SK-N-SH (cell line): ENCODE measurements around the gene DOCK4. TPM values are rescaled to one million over a fixed set of nuclear protein-coding genes. Genes with fewer than 3 reads are reported as not detected.
A peak's percentile ranks its signal among the peaks of the same experiment; 100 is the strongest.

Experiments used
- CTCF ChIA-PET: fragments of 300-600, 350-600 bp; formaldehyde crosslinking; extraction: SDS; loops from one replicate; lab custom pipeline; 2021; lab: Yijun Ruan, JAX
- POLR2A ChIA-PET: fragments of 350-600 bp; sonication (Branson Sonifier 250); formaldehyde crosslinking; extraction: SDS; loops from one replicate; lab custom pipeline; 2020; ENCODE audit warnings: antibody characterized with exemption, inconsistent platforms; lab: Yijun Ruan, JAX
- DNase-seq: peaks from one replicate; pipeline ENCODE4 v3.0.0; 2012
- H2AFZ ChIP-seq: fragments of 200-600 bp; sonication (generic); 2 replicates; pipeline ENCODE4 v1.8.1; 2016; ENCODE audit warnings: antibody characterized with exemption, mild to moderate bottlenecking, low read depth
- H3F3A ChIP-seq: fragments of 200-600 bp; sonication (generic); replicated peaks from 2 replicates; pipeline ENCODE3; 2016; ENCODE audit warnings: antibody characterized with exemption, mild to moderate bottlenecking; ENCODE audit not compliant: insufficient read depth
- H3K27ac ChIP-seq, 2 experiments: fragments of 200-500 bp in 1 of 2; fragments of 200-600 bp in 1 of 2; sonication (Bioruptor generic) in 1 of 2; sonication (generic), shearing (Covaris generic) in 1 of 2; 2 replicates each; pipeline versions ENCODE4 v1.5.1 to v1.6.1; 2014 to 2016; ENCODE audit warnings: low read depth in 2 of 2, inconsistent platforms in 1 of 2, low read length in 1 of 2, mild to moderate bottlenecking in 1 of 2, mixed read lengths in 1 of 2
- H3K27me3 ChIP-seq: fragments of 200-600 bp; sonication (generic), shearing (Covaris generic); 2 replicates; pipeline ENCODE4 v1.6.1; 2016; ENCODE audit warnings: mixed run types; ENCODE audit not compliant: insufficient read depth
- H3K36me3 ChIP-seq, 2 experiments: fragments of 200-500 bp in 1 of 2; fragments of 200-600 bp in 1 of 2; sonication (Bioruptor generic) in 1 of 2; sonication (generic) in 1 of 2; replicated peaks in 1 of 2; 2 replicates each; pipeline versions ENCODE3 to v1.5.1; 2014 to 2016; ENCODE audit warnings: low read length in 1 of 2, mild to moderate bottlenecking in 1 of 2; ENCODE audit not compliant: insufficient read depth in 2 of 2, control insufficient read depth in 1 of 2
- H3K4me1 ChIP-seq, 2 experiments: fragments of 200-500 bp in 1 of 2; fragments of 200-600 bp in 1 of 2; sonication (Bioruptor generic) in 1 of 2; sonication (generic), shearing (Covaris generic) in 1 of 2; 2 replicates each; pipeline versions ENCODE4 v1.5.1 to v1.6.1; 2014 to 2016; ENCODE audit warnings: low read depth in 1 of 2, low read length in 1 of 2, mixed run types in 1 of 2; ENCODE audit not compliant: insufficient read depth in 2 of 2, control insufficient read depth in 1 of 2
- H3K4me2 ChIP-seq: fragments of 200-600 bp; sonication (generic), shearing (Covaris generic); 2 replicates; pipeline ENCODE4 v1.6.1; 2017; ENCODE audit warnings: mixed run types
- H3K4me3 ChIP-seq, 2 experiments: fragments of 200-500 bp in 1 of 2; fragments of 200-600 bp in 1 of 2; sonication (Bioruptor generic) in 1 of 2; sonication (generic), shearing (Covaris generic) in 1 of 2; 2 replicates each; pipeline versions ENCODE4 v1.5.1 to v1.8.1; 2014 to 2016; ENCODE audit warnings: low read depth in 2 of 2, inconsistent platforms in 1 of 2, low read length in 1 of 2, mild to moderate bottlenecking in 1 of 2, mixed read lengths in 1 of 2, moderate library complexity in 1 of 2
- H3K79me2 ChIP-seq: fragments of 200-600 bp; sonication (generic); 2 replicates; pipeline ENCODE4 v1.8.1; 2017; ENCODE audit warnings: mild to moderate bottlenecking; ENCODE audit not compliant: insufficient read depth
- H3K9ac ChIP-seq: fragments of 200-600 bp; sonication (generic); 2 replicates; pipeline ENCODE4 v1.6.1; 2017; ENCODE audit warnings: mixed run types
- H3K9me2 ChIP-seq: fragments of 200-600 bp; sonication (generic); 2 replicates; pipeline ENCODE4 v1.6.1; 2017; ENCODE audit warnings: mixed run types
- H3K9me3 ChIP-seq: fragments of 200-600 bp; sonication (generic); 2 replicates; pipeline ENCODE4 v1.6.1; 2017; ENCODE audit warnings: mixed run types, mild to moderate bottlenecking, moderate library complexity
- H4K20me1 ChIP-seq: fragments of 200-600 bp; sonication (generic); 2 replicates; pipeline ENCODE4 v1.6.1; 2017; ENCODE audit warnings: mild to moderate bottlenecking, mixed run types; ENCODE audit not compliant: insufficient read depth
- FOXM1 ChIP-seq: IDR thresholded peaks from 2 replicates; pipeline ENCODE4 v1.4.0; 2012; ENCODE audit warnings: low read depth, mild to moderate bottlenecking
- GABPA ChIP-seq: IDR thresholded peaks from 2 replicates; pipeline ENCODE4 v1.4.0; 2012; ENCODE audit warnings: low read depth, mild to moderate bottlenecking
- GATA2 ChIP-seq: sonication (generic); formaldehyde crosslinking; IDR thresholded peaks from 2 replicates; pipeline ENCODE4 v1.5.0; 2020; ENCODE audit warnings: mild to moderate bottlenecking, missing genetic modification reagents
- JUND ChIP-seq: IDR thresholded peaks from 2 replicates; pipeline ENCODE4 v1.4.0; 2012
- MEF2A ChIP-seq: IDR thresholded peaks from 2 replicates; pipeline ENCODE4 v1.4.0; 2012; ENCODE audit warnings: low read depth, borderline replicate concordance
- MXI1 ChIP-seq: IDR thresholded peaks from 2 replicates; pipeline ENCODE4 v1.6.1; 2012; ENCODE audit warnings: mild to moderate bottlenecking, low read depth, low read length, improper control_type of control experiment
- TCF12 ChIP-seq: IDR thresholded peaks from 2 replicates; pipeline ENCODE4 v1.4.0; 2012
- WGBS: methylation state at CpG from one replicate; pipeline ENCODE4 v1.1.6; 2017; ENCODE audit warnings: low lambda C conversion rate; 5-methylcytosine and 5-hydroxymethylcytosine counted together
- polyA plus RNA-seq, 3 experiments: library from polyadenylated mRNA; depleted of rRNA; stranded (reverse); fragments of >200 nt; gene quantifications; 2 replicates each; pipeline ENCODE4 v1.2.3, GENCODE V29; 2012
- TF ChIP-seq, protein P1 (sequence below): IDR thresholded peaks from 2 replicates; pipeline ENCODE4 v1.4.0; 2012; ENCODE audit warnings: low read depth
- TF ChIP-seq, protein P2 (sequence below): IDR thresholded peaks from 2 replicates; pipeline ENCODE4 v1.4.0; 2012; ENCODE audit warnings: low read depth, borderline replicate concordance
- TF ChIP-seq, protein P3 (sequence below): fragments of 150-350 bp; IDR thresholded peaks from 2 replicates; pipeline ENCODE4 v1.6.1; 2016; ENCODE audit warnings: mild to moderate bottlenecking, low read depth, low read length
- TF ChIP-seq, protein P4 (sequence below): IDR thresholded peaks from 2 replicates; pipeline ENCODE4 v1.6.1; 2012; ENCODE audit warnings: mild to moderate bottlenecking, low read depth, low read length, moderate library complexity
- TF ChIP-seq, protein P5 (sequence below): IDR thresholded peaks from 2 replicates; pipeline ENCODE4 v1.4.0; 2012; ENCODE audit warnings: low read depth, borderline replicate concordance
- TF ChIP-seq, protein P6 (sequence below): IDR thresholded peaks from 2 replicates; pipeline ENCODE4; 2012

DOCK4 gene
- polyA plus RNA-seq, 1 of the 3 experiments (the other 2 are of a cell fraction) = 8.5 TPM

DNA sequence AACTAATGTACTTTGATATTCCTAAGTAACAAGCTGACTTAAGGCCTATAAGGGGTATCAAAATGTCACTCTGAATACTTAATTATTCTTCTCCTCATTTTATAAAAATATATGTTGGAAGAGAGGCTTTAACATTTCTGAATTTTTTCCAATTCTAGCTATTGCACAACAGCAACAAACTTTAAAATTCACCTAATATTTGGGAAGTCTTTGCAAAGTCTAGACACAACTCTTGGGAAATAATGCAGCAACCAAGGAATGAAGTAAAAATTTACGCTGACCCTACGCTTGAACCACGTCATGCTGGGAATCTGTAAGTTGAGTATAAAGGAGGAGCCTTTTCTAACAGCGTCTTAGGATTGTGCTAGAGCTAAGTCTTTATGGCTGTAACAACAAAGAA is 400.0 kb downstream of the DOCK4 start:
- H3K9me2 ChIP-seq = peaks cover 1% of the 10 kb centered on the region; the same call in 1 of the 2 replicates
- no peak for TF ChIP-seq MEF2A
- TF ChIP-seq, protein P1, sequence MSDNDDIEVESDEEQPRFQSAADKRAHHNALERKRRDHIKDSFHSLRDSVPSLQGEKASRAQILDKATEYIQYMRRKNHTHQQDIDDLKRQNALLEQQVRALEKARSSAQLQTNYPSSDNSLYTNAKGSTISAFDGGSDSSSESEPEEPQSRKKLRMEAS = no peak
- TF ChIP-seq, protein P2, sequence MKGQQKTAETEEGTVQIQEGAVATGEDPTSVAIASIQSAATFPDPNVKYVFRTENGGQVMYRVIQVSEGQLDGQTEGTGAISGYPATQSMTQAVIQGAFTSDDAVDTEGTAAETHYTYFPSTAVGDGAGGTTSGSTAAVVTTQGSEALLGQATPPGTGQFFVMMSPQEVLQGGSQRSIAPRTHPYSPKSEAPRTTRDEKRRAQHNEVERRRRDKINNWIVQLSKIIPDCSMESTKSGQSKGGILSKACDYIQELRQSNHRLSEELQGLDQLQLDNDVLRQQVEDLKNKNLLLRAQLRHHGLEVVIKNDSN = no peak
- TF ChIP-seq GABPA = no peak
- no peak for TF ChIP-seq GATA2 (CRISPR knock-in tag)
- TF ChIP-seq FOXM1 = no peak
- no peak for TF ChIP-seq MXI1
- TF ChIP-seq, protein P3, sequence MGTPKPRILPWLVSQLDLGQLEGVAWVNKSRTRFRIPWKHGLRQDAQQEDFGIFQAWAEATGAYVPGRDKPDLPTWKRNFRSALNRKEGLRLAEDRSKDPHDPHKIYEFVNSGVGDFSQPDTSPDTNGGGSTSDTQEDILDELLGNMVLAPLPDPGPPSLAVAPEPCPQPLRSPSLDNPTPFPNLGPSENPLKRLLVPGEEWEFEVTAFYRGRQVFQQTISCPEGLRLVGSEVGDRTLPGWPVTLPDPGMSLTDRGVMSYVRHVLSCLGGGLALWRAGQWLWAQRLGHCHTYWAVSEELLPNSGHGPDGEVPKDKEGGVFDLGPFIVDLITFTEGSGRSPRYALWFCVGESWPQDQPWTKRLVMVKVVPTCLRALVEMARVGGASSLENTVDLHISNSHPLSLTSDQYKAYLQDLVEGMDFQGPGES = no peak
- no peaks in the 10 kb centered on the region; a peak in 1 of 4 replicates for H3K4me1 ChIP-seq
- no peaks in the 10 kb centered on the region for H3K9me3 ChIP-seq
- no peak overlapping the region for H3K27ac ChIP-seq
- ChIA-PET CTCF (interaction anchor here (1.2 to 3.8 kb wide), 3 partner anchors 15 to 49 kb away, joined by 4 to 18 read pairs (median 6); no protein-coding TSS in a partner anchor), POLR2A (no interaction called here)
- no peak for DNase-seq
- H4K20me1 ChIP-seq = no peaks in the 10 kb centered on the region
- no peaks in the 10 kb centered on the region for H3K27me3 ChIP-seq
- WGBS = 91% methylated on average over 4 of the region's 4 CpGs
- no peaks in the 10 kb centered on the region for H3F3A ChIP-seq
- H3K4me2 ChIP-seq = no peak overlapping the region
- H3K4me3 ChIP-seq = no peak overlapping the region
- H3K79me2 ChIP-seq = no peaks in the 10 kb centered on the region
- H2AFZ ChIP-seq = no peak overlapping the region
- H3K9ac ChIP-seq = no peak overlapping the region
- H3K36me3 ChIP-seq = peaks cover 14 to 15% of the 10 kb centered on the region in 2 experiments

DNA sequence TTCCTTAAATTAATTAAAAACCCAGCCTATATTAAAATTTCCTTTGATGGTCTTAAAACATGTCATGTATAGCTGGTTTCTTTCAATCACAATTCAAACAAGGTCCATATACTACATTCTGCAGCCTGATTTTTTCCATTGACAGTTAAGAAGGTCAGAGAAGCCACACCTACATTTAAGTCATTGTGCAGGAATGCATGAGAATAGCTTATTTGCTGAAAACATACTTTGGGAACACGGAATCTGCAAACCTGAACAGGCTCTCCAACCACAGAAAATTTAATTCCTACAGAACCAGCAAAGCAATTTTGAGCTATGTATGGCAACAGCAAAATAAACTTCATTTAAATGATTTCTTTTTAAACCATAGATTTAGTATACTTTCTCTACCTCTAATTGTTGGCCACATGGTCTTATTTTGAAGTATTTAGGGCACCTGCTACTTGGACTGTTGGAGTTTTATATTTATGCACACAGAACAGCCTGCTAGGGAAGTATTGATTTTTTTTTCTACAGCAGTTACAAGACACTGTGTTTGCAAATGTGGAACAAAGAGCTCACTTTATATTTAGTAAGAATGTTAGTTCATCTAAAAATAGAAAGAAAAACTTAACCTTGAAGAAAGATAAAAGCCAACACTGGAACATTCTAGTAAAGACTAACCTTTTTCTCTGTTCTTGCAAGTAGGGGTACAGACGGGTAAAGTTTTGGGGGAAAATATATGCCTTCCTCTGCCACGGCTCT is 403.0 kb downstream of the DOCK4 start:
- POLR2A ChIA-PET = no interaction called here

More for the DNA sequence above, 403.0 kb downstream of the DOCK4 start:
- H3K27me3 ChIP-seq = no peaks in the 10 kb centered on the region
- TF ChIP-seq, protein P4, sequence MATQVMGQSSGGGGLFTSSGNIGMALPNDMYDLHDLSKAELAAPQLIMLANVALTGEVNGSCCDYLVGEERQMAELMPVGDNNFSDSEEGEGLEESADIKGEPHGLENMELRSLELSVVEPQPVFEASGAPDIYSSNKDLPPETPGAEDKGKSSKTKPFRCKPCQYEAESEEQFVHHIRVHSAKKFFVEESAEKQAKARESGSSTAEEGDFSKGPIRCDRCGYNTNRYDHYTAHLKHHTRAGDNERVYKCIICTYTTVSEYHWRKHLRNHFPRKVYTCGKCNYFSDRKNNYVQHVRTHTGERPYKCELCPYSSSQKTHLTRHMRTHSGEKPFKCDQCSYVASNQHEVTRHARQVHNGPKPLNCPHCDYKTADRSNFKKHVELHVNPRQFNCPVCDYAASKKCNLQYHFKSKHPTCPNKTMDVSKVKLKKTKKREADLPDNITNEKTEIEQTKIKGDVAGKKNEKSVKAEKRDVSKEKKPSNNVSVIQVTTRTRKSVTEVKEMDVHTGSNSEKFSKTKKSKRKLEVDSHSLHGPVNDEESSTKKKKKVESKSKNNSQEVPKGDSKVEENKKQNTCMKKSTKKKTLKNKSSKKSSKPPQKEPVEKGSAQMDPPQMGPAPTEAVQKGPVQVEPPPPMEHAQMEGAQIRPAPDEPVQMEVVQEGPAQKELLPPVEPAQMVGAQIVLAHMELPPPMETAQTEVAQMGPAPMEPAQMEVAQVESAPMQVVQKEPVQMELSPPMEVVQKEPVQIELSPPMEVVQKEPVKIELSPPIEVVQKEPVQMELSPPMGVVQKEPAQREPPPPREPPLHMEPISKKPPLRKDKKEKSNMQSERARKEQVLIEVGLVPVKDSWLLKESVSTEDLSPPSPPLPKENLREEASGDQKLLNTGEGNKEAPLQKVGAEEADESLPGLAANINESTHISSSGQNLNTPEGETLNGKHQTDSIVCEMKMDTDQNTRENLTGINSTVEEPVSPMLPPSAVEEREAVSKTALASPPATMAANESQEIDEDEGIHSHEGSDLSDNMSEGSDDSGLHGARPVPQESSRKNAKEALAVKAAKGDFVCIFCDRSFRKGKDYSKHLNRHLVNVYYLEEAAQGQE = no peak
- TF ChIP-seq, protein P5, sequence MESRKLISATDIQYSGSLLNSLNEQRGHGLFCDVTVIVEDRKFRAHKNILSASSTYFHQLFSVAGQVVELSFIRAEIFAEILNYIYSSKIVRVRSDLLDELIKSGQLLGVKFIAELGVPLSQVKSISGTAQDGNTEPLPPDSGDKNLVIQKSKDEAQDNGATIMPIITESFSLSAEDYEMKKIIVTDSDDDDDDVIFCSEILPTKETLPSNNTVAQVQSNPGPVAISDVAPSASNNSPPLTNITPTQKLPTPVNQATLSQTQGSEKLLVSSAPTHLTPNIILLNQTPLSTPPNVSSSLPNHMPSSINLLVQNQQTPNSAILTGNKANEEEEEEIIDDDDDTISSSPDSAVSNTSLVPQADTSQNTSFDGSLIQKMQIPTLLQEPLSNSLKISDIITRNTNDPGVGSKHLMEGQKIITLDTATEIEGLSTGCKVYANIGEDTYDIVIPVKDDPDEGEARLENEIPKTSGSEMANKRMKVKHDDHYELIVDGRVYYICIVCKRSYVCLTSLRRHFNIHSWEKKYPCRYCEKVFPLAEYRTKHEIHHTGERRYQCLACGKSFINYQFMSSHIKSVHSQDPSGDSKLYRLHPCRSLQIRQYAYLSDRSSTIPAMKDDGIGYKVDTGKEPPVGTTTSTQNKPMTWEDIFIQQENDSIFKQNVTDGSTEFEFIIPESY = no peak
- TF ChIP-seq JUND (0 out of 2 replicates have a peak, but pooled peaks have one; percentile 11), TCF12 (0 out of 2 replicates have a peak, but pooled peaks have one; percentile 11)
- TF ChIP-seq, protein P6, sequence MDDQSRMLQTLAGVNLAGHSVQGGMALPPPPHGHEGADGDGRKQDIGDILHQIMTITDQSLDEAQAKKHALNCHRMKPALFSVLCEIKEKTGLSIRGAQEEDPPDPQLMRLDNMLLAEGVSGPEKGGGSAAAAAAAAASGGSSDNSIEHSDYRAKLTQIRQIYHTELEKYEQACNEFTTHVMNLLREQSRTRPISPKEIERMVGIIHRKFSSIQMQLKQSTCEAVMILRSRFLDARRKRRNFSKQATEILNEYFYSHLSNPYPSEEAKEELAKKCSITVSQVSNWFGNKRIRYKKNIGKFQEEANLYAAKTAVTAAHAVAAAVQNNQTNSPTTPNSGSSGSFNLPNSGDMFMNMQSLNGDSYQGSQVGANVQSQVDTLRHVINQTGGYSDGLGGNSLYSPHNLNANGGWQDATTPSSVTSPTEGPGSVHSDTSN = 0 out of 2 replicates have a peak, but pooled peaks have one; percentile 4
- H3K9me2 ChIP-seq = no peaks in the 10 kb centered on the region
- no peaks in the 10 kb centered on the region for H3K79me2 ChIP-seq
- H3K36me3 ChIP-seq = peaks cover 0 to 5% of the 10 kb centered on the region in 2 experiments
- CTCF ChIA-PET = interaction anchor here (0.9 to 1.4 kb wide), 3 partner anchors 13 to 52 kb away, joined by 3 to 4 read pairs (median 4); no protein-coding TSS in a partner anchor
- no peaks in the 10 kb centered on the region for H4K20me1 ChIP-seq
- no peaks in the 10 kb centered on the region; a peak in 1 of 4 replicates for H3K4me1 ChIP-seq
- DNase-seq = no peak
- H3K27ac ChIP-seq = peak overlapping the region in 1 of 2 experiments; percentile 59; a peak in 1 of 4 replicates
- no peaks in the 10 kb centered on the region for H3F3A ChIP-seq
- no peak overlapping the region; the same call in 1 of the 2 replicates for H2AFZ ChIP-seq
- H3K4me2 ChIP-seq = no peak overlapping the region
- 79% methylated on average over 3 of the region's 3 CpGs for WGBS
- H3K9me3 ChIP-seq = no peaks in the 10 kb centered on the region
- no peak overlapping the region for H3K4me3 ChIP-seq
- H3K9ac ChIP-seq = no peak overlapping the region
